ENCODE measurements around the gene SURF1. TPM values are rescaled to one million over a fixed set of nuclear protein-coding genes. Genes with fewer than 3 reads are reported as not detected.

The SURF1 gene
- total and polyA plus RNA-seq, 4 experiments from 2014 or later, result 54.3 to 114 (median 83.2) TPM

- CTCF ChIA-PET (ENCODE audit: partially characterized antibody), result no interaction called here
- peak overlapping the region in 1 of 7 donors; percentile 30 for H3K27ac Mint-ChIP-seq
- no peak overlapping the region for H3K4me3 ChIP-seq (ENCODE audit: low read length in 2 of 2)
- no peak for DNase-seq
- no peaks in the 10 kb centered on the region for H3K36me3 ChIP-seq (ENCODE audit: insufficient read depth, low read length)
- H3K36me3 Mint-ChIP-seq, result no peaks in the 10 kb centered on the region
- POLR2A ChIA-PET (ENCODE audit: partially characterized antibody), result no interaction called here
- intact Hi-C loops (cut with micrococcal nuclease), result no loop called here
- H3K27me3 ChIP-seq (ENCODE audit: insufficient read depth, low read length), result no peaks in the 10 kb centered on the region
- H3K27ac ChIP-seq (ENCODE audit: low read depth, low read length), result no peak overlapping the region
- H3K4me3 Mint-ChIP-seq, result no peak overlapping the region
- no peaks in the 10 kb centered on the region for H3K4me1 Mint-ChIP-seq
- peaks cover 14 to 19% of the 10 kb centered on the region in 2 donors for H3K27me3 Mint-ChIP-seq
- H3K4me1 ChIP-seq (ENCODE audit: insufficient read depth, low read length), result no peaks in the 10 kb centered on the region
- peaks cover 0 to 1% (median 0%) of the 10 kb centered on the region in 8 donors for H3K9me3 Mint-ChIP-seq
- no peaks in the 10 kb centered on the region for H3K9me3 ChIP-seq (ENCODE audit: control insufficient read depth in 1 of 2, low read length in 2 of 2)
Observed at GRCh38 chr9:133305731-133306130, 50.6 kb downstream of the SURF1 start.

DNA sequence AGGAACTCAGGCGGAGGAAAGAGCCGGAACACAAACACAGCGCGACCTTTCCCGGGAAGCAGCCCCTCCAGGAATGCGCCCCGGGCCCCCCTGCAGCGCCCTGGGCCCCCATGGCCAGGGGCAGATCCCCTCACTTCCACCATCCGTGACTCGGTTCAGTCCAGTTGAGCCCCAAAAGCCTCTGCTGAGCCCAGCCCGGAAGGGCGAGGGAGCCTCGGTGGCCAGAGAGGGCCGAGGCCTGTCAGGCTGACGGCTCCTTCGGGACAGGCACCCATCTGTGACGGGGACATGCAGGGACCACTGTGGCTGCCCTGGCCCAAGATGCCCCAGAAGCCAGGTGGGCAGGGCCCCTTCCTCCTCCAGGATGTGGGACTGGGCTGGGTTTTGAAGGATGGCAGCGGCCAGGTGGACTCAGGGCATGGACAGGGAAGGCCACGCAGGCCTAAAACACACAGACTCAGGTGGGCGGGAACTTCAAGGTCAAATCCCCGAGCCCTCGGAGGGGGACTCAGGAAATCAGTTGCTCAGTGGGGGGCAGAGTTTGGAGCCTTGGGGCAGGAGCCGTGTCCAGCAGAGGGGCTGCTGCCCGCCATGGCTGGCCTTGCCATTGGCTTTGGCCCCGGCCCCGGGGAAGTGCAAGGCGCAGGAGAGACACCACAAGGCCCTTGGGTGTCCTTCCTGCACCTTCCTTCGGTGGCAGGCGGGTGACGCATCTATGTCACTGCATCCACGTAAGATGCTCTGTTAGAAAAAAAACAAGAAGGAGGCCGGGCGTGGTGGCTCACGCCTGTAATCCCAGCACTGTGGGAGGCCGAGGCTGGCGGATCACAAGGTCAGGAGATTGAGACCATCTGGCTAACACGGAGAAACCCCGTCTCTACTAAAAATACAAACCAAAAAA is 51.6 kb downstream of the SURF1 start:
- peaks cover 0 to 1% (median 0%) of the 10 kb centered on the region in 8 donors for H3K9me3 Mint-ChIP-seq
- no peaks in the 10 kb centered on the region for H3K27me3 ChIP-seq (ENCODE audit: insufficient read depth, low read length)
- peaks cover 15 to 17% of the 10 kb centered on the region in 2 donors for H3K27me3 Mint-ChIP-seq
- H3K4me1 Mint-ChIP-seq, result no peaks in the 10 kb centered on the region
- no peaks in the 10 kb centered on the region for H3K36me3 ChIP-seq (ENCODE audit: insufficient read depth, low read length)
- H3K36me3 Mint-ChIP-seq, result no peaks in the 10 kb centered on the region
- no peak overlapping the region for H3K4me3 ChIP-seq (ENCODE audit: low read length in 2 of 2)
- CTCF ChIA-PET (ENCODE audit: partially characterized antibody), result no interaction called here
- H3K9me3 ChIP-seq (ENCODE audit: control insufficient read depth in 1 of 2, low read length in 2 of 2), result no peaks in the 10 kb centered on the region
- H3K27ac ChIP-seq (ENCODE audit: low read depth, low read length), result no peak overlapping the region
- intact Hi-C loops (cut with micrococcal nuclease), result no loop called here
- DNase-seq, result no peak
- no peak overlapping the region for H3K27ac Mint-ChIP-seq
- POLR2A ChIA-PET (ENCODE audit: partially characterized antibody), result no interaction called here
- H3K4me3 Mint-ChIP-seq, result no peak overlapping the region
- no peaks in the 10 kb centered on the region for H3K4me1 ChIP-seq (ENCODE audit: insufficient read depth, low read length)

GRCh38 chr9:133304158-133304470 is 52.2 kb downstream of the SURF1 start:
- Histone ChIP-seq H3K36me3 (ENCODE audit: insufficient read depth, low read length) (no peaks in the 10 kb centered on the region), H3K4me3 (ENCODE audit: low read length in 2 of 2) (no peak overlapping the region), H3K4me1 (ENCODE audit: insufficient read depth, low read length) (no peaks in the 10 kb centered on the region), H3K9me3 (ENCODE audit: control insufficient read depth in 1 of 2, low read length in 2 of 2) (no peaks in the 10 kb centered on the region), H3K27me3 (ENCODE audit: insufficient read depth, low read length) (no peaks in the 10 kb centered on the region), H3K27ac (ENCODE audit: low read depth, low read length) (no peak overlapping the region)
- Mint-ChIP-seq H3K4me1 (no peaks in the 10 kb centered on the region), H3K4me3 (no peak overlapping the region), H3K9me3 (peaks cover 0 to 1% (median 0%) of the 10 kb centered on the region in 8 donors), H3K27me3 (peaks cover 13 to 14% of the 10 kb centered on the region in 2 donors), H3K27ac (no peak overlapping the region), H3K36me3 (no peaks in the 10 kb centered on the region)
- intact Hi-C loops (cut with micrococcal nuclease), result no loop called here
- ChIA-PET CTCF (ENCODE audit: partially characterized antibody) (no interaction called here), POLR2A (ENCODE audit: partially characterized antibody) (no interaction called here)
- DNase-seq, result no peak

DNA sequence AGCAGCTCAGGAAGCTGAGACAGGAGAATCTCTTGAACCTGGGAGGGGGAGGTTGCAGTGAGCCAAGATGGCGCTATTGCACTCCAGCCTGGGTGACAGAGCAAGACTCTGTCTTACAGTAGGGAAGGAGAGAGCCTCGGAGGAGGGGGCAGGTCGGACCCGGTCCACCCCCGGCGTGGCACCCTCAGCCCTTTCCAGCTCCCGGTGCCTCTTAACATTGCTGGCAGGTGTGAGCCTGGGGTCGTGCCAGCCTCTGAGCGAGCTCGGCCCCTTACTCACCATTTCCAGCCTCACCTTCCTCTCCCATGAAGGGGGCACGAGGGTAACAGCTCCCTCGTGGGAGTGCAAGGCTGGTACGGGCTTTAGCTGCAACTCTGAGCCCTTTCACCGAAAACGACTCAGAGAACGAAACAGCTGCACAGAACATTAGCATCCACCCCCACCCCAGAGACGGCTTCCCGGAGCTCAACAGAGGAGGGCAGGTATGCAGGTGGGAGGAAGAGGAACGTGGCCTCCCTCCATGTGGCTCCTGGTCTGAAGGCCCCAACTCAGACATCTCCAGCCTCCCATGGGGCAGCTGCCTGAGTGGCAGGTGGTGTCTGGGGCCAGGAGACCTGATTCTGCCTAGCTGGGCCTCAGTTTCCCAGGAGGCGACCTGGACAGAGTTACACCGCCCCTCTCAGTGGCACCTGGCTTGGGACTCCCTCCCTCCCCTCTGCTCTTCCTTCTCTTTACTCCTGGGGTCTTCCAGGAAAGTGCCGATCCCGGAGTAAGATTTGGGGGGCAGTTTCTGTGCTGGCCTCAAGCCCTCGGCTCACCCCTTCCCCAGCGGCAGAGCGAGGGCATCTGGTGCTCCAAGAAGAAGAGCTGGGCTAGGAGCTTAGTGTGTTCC is 52.8 kb downstream of the SURF1 start:
- H3K36me3 ChIP-seq (ENCODE audit: insufficient read depth, low read length), result no peaks in the 10 kb centered on the region
- no peaks in the 10 kb centered on the region for H3K9me3 ChIP-seq (ENCODE audit: control insufficient read depth in 1 of 2, low read length in 2 of 2)
- H3K4me1 Mint-ChIP-seq, result no peaks in the 10 kb centered on the region
- no peak overlapping the region for H3K4me3 ChIP-seq (ENCODE audit: low read length in 2 of 2)
- peaks cover 0 to 1% (median 0%) of the 10 kb centered on the region in 8 donors for H3K9me3 Mint-ChIP-seq
- POLR2A ChIA-PET (ENCODE audit: partially characterized antibody), result no interaction called here
- DNase-seq, result no peak
- no peak overlapping the region for H3K27ac Mint-ChIP-seq
- intact Hi-C loops (cut with micrococcal nuclease), result no loop called here
- no peak overlapping the region for H3K4me3 Mint-ChIP-seq
- no peaks in the 10 kb centered on the region for H3K4me1 ChIP-seq (ENCODE audit: insufficient read depth, low read length)
- H3K27me3 Mint-ChIP-seq, result peaks cover 11% of the 10 kb centered on the region in 2 donors
- no peaks in the 10 kb centered on the region for H3K36me3 Mint-ChIP-seq
- CTCF ChIA-PET (ENCODE audit: partially characterized antibody), result no interaction called here
- H3K27ac ChIP-seq (ENCODE audit: low read depth, low read length), result no peak overlapping the region
- H3K27me3 ChIP-seq (ENCODE audit: insufficient read depth, low read length), result no peaks in the 10 kb centered on the region

Other genes with a start within 250 kb of the SURF1 start
- gene RALGDS, start 235.2 kb downstream of the SURF1 start, total RNA-seq, result 100 to 1,000 TPM; 123 to 131 TPM
- 10 to 100 TPM; 27.9 to 67.8 TPM for gene RALGDS, start 235.2 kb downstream of the SURF1 start, polyA plus RNA-seq
- 1 to 10 TPM; 3.6 to 6.3 TPM for gene GBGT1, start 192.6 kb downstream of the SURF1 start, total RNA-seq
- gene GBGT1, start 192.6 kb downstream of the SURF1 start, polyA plus RNA-seq, result under 1 TPM; 0.16 to 0.50 TPM
- not detected for gene OBP2B, start 147.2 kb downstream of the SURF1 start, total RNA-seq
- not detected for gene OBP2B, start 147.2 kb downstream of the SURF1 start, polyA plus RNA-seq
- under 1 TPM in 1 of 2 experiments, not detected in 1; 0.29 TPM for gene ABO, start 81.3 kb downstream of the SURF1 start, total RNA-seq
- 1 to 10 TPM; 1.2 to 1.7 TPM for gene ABO, start 81.3 kb downstream of the SURF1 start, polyA plus RNA-seq
- gene SURF6, start 20.3 kb downstream of the SURF1 start, total RNA-seq, result 10 to 100 TPM; 28.6 to 28.9 TPM
- gene SURF6, start 20.3 kb downstream of the SURF1 start, polyA plus RNA-seq, result 10 to 100 TPM in 1 of 2 donors, 1 to 10 TPM in 1; 2.3 to 13.4 TPM
- 10 to 100 TPM; 40.2 to 42.8 TPM for gene MED22, start 8.4 kb downstream of the SURF1 start, total RNA-seq
- 10 to 100 TPM in 1 of 2 donors, 1 to 10 TPM in 1; 8.1 to 16.0 TPM for gene MED22, start 8.4 kb downstream of the SURF1 start, polyA plus RNA-seq
- 1,000 to 10,000 TPM; 2,104 to 2,268 TPM for gene RPL7A, start 8.3 kb downstream of the SURF1 start, total RNA-seq
- gene RPL7A, start 8.3 kb downstream of the SURF1 start, polyA plus RNA-seq, result 1,000 to 10,000 TPM in 1 of 2 donors, 100 to 1,000 TPM in 1; 794 to 1,144 TPM
- gene SURF2, start 63 bp upstream of the SURF1 start, total RNA-seq, result 10 to 100 TPM; 19.5 to 19.8 TPM
- 10 to 100 TPM; 29.7 to 46.7 TPM for gene SURF2, start 63 bp upstream of the SURF1 start, polyA plus RNA-seq
- 100 to 1,000 TPM; 103 to 110 TPM for gene SURF4, start 19.6 kb upstream of the SURF1 start, total RNA-seq
- gene SURF4, start 19.6 kb upstream of the SURF1 start, polyA plus RNA-seq, result 100 to 1,000 TPM; 156 to 264 TPM
- gene STKLD1, start 19.9 kb upstream of the SURF1 start, total RNA-seq, result 1 to 10 TPM; 1.4 to 2.1 TPM
- gene STKLD1, start 19.9 kb upstream of the SURF1 start, polyA plus RNA-seq, result 1 to 10 TPM in 1 of 2 donors, not detected in 1; 1.5 TPM
- gene REXO4, start 61.5 kb upstream of the SURF1 start, total RNA-seq, result 10 to 100 TPM; 38.7 to 39.0 TPM
- 10 to 100 TPM; 10.7 to 25.2 TPM for gene REXO4, start 61.5 kb upstream of the SURF1 start, polyA plus RNA-seq
- 1 to 10 TPM; 1.5 to 1.7 TPM for gene ADAMTS13, start 65.9 kb upstream of the SURF1 start, total RNA-seq
- gene ADAMTS13, start 65.9 kb upstream of the SURF1 start, polyA plus RNA-seq, result not detected
- gene CACFD1, start 103.5 kb upstream of the SURF1 start, total RNA-seq, result 1 to 10 TPM; 2.5 to 2.6 TPM
- gene CACFD1, start 103.5 kb upstream of the SURF1 start, polyA plus RNA-seq, result 1 to 10 TPM; 2.9 to 3.4 TPM
- gene SLC2A6, start 122.6 kb upstream of the SURF1 start, total RNA-seq, result 1 to 10 TPM; 1.6 to 2.5 TPM
- 1 to 10 TPM in 1 of 2 donors, under 1 TPM in 1; 0.41 to 1.1 TPM for gene SLC2A6, start 122.6 kb upstream of the SURF1 start, polyA plus RNA-seq
- gene MYMK, start 168.5 kb upstream of the SURF1 start, total RNA-seq, result not detected
- gene MYMK, start 168.5 kb upstream of the SURF1 start, polyA plus RNA-seq, result not detected
- gene ADAMTSL2, start 178.2 kb upstream of the SURF1 start, total RNA-seq, result under 1 TPM; 0.09 to 0.17 TPM
- gene ADAMTSL2, start 178.2 kb upstream of the SURF1 start, polyA plus RNA-seq, result under 1 TPM in 1 of 2 donors, not detected in 1; 0.07 TPM

Data from CD4-positive, alpha-beta memory T cell (primary cell).